OCI-M1 (cell line): ENCODE results near the gene RANBP17.

Source experiments
- DNase-seq: peaks from one replicate; lab custom pipeline; 2025; lab: John Stamatoyannopoulos, UW

Gene RANBP17

DNA sequence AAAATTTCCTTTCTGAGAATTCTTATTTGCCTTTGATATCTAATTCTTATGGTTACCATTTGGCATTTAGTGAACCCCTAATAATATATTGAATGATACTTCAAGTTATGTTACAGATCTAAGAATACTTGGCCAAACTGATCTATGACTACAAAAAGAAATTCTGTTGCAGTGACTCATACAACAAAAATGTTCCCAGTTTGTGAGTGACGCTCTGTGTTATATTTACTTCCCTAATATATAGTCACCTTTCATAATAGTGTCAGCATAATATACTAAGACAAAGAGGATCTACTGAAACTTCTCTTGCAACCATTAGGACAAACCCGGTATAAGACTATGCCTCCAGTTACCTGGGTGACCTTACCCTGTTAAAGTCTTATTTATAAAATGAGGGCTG, 230.4 kb downstream of the RANBP17 start:
- DNase-seq = no peak

DNA sequence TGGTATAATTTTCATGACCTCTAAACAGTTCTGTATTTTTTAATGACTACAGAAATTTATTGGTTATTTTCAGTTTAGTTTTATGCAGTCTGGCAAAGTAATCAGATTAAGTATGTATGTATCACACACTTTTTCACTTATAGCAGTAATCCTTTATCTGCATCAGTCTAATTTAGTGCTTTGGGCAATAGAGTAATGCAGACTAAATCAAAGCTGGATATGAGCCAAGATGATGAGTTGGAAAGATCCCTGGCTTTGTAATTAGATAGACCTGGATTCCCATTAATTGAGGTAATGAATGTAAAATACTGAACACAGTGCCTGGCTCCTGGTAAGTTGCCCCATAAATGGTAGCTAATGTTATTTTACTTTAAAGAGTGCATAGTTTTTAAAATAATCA, 231.8 kb downstream of the RANBP17 start:
- DNase-seq = no peak

DNA sequence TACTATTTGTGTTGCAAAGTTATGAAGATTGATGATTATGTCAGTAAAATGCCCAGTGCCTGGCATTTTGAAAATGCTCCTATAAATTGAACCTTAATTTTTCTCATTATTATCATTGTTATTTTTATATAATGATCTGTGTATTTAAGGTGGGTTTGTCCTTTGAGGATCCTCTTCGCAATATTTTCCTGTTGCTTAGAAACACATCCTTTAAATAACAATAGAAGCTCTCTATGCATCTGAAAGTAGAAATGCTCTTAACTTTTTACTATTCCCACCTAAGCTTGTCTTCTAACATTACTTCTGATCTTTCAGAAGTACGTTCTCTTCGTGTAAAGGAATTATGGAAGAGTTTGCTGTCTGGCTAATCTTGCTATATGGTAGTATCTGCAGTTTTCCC, 232.5 kb downstream of the RANBP17 start:
- DNase-seq = no peak

GRCh38 chr5:171102877-171103610, 241.2 kb downstream of the RANBP17 start:
- no peak for DNase-seq

DNA sequence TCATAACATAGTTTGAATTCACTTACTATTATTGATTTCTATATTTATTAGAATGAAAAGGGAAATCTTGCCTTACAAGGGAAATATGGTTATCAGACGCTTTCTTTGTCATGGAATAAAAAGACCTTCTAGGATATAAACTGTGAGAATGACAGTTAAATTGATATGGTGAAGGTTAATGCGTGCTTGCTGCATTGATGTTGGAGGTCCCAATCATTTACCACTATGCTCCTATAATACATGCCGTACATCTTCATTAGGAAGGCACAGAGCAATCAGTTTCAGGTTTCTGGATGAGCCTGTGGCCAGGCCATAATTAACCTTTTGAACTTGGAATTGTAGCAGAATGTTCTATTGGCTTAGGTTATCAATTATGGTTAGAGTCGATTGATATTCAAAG, 245.9 kb downstream of the RANBP17 start:
- no peak for DNase-seq

DNA sequence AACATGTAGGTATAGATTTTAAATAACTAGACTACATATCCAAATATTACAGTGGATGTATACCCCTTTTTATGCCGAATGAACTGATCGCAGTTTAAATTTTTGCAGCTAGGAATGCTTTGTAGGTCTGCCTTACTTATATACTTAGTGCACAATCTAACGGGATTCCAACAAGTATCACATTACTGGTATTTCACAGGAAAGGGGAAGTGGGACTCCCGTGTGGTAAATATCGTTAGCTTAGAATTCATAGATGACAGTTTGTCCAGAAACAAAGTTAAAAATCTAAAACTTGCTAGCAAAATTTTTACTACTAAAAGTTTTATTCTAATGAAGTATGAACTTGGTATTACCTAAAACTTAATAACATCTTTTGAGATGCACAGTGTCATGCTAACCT, 253.7 kb downstream of the RANBP17 start:
- peak; percentile 88 for DNase-seq

- DNase-seq = peak; percentile 73
Measured at GRCh38 chr5:171116719-171117118, 254.9 kb downstream of the RANBP17 start.

DNA sequence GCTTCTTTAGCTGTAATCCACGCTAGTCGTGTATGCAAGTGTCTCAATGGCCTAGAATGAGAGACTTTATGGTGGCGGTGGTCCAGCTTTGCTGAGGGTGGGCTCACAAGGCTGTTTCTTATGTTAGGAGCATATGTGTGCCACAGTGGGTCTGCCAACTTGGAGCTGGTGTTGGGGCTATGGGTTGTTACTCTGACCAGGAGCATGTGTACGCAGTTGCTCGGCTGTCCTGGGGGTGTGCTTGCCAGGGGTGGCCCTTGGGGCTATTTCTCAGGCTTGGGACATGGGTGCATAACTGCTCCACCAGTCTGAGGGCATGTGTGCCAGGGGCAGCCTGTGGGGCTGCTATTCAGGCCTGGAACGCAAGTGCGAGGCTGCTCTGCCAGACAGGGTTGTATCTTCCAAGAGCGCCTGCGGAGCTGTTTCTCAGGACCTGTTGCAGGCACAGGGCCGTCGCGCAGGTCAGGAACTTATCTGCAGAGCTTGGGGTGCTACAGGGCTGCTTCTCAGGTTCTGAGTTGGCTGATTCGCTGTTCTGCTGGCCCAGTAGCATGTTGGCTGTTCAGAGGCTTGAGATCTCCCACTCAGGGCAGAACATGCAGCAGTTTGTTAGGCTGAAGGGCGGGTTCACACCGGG, 259.3 kb downstream of the RANBP17 start:
- no peak for DNase-seq

- no peak for DNase-seq
Measured at GRCh38 chr5:171121638-171122037, 259.8 kb downstream of the RANBP17 start.

DNA sequence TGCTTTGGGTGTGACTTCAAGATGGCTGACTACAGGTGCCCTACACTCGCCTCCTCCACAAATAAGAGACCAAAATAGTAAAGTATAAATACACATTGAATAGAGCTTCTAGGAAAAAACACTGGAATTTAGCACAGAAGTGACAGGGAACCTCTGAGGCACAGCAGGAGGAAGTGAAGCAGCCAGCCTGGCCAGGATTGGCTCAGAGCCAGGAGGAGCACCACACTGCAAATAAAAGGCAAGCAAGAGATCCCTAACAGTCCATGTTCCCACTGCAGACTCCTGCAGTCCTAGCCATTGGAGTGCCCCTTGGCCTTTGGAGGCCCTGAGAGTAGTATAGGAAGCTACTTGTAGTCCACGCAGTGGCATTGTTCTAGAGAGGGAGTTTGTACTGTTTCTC, 260.6 kb downstream of the RANBP17 start:
- DNase-seq = peak; percentile 53

GRCh38 chr5:171123417-171123816, 261.6 kb downstream of the RANBP17 start:
- DNase-seq = no peak

GRCh38 chr5:171127314-171127713, 265.5 kb downstream of the RANBP17 start:
- no peak for DNase-seq

DNA sequence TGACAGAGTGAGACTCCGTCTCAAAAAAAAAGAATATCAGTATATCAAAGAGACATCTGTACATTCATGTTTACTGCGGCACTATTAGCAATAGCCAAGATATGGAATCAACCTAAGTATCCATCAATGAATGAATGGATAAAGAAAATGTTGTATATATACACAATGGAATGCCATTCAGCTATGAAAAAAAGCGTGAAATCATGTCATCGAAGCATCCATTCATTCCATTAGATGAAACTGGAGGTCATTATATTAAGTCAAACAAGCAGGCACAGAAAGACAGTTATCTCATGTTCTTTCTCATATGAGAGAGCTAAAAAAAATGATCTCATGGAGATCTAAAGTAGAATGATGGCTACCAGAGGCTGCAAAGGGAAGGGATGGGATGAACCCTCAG, 266.3 kb downstream of the RANBP17 start:
- DNase-seq = no peak

GRCh38 chr5:171129308-171129707, 267.5 kb downstream of the RANBP17 start:
- DNase-seq = no peak

DNA sequence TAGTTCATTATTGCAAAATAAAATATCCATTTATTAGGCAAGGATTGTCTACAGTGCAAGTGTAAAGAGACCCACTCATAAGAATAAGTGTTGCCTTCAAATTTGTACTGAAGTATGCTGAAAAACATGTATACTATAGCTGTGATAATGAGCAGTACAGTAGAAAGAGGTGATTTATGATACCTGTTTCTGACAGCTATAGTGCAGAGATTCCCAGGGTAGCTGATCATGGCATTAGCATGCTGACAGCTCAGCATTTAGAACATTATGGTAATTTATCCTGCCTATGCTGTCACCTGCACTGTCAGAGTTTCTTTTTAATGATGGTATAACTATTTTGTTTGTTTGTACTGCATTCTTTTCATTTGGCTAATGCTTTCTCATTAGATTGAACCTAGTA, 269.7 kb downstream of the RANBP17 start:
- no peak for DNase-seq

GRCh38 chr5:171137768-171138525, 276.1 kb downstream of the RANBP17 start:
- DNase-seq = no peak

- no peak for DNase-seq
Measured at GRCh38 chr5:171139227-171139626, 277.4 kb downstream of the RANBP17 start.

GRCh38 chr5:171142617-171143016, 280.8 kb downstream of the RANBP17 start:
- no peak for DNase-seq

DNA sequence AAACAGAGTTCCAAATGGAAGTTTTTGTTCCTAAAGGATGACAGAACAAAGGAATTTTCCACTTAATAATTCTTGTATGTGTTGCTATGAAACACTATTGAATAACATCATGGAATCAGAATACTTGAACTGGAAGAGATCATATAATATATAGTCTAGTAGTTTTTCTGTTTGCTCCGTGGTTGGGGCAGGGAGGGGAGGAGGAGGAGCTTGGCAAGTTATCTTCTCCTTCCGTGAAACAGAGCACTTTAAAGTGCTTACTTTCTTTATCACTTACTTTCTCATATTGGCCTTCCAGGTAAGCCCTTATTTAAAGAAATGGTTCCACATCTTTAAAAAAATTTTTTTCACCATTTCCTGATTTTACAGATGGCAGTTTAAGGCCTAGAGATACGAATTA, 281.4 kb downstream of the RANBP17 start:
- no peak for DNase-seq

DNA sequence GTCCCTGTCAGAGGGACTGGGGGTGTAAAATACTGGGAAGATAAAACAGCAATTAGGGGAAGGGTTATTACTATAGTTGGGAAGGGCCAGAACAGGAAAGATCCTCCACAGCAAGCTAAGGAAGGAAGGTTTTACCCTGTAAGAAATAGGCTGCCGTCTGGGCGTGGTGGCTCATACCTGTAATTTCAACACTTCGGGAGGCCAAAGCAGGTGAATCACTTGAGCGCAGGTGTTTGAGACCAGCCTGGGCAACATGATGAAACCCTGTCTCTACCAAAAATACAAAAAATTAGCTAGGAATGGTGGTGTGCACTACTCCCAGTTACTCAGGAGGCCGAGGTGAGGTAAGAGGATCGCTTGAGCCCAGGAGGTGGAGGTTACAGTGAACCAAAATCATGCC, 282.1 kb downstream of the RANBP17 start:
- no peak for DNase-seq

- no peak for DNase-seq
Measured at GRCh38 chr5:171149333-171149732, 287.5 kb downstream of the RANBP17 start.

DNA sequence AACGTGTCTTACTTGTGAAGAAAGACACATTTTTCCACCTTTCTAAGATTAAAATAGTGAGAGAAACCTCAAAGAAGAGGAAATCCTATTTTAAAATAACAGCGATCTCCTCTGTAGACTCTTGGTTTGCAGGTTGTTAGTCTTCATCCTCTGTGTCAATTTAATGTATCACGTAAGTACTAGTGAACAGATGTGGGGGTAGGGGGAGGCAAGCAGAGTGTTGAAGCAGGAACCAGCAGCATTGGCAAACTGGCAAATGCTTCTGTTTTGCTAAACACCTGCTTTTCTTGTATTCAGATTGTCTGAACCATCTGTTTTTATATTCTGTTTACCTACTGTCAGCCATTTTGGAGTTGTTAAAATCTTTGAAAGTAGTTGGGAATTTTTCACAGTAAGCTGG, 288.0 kb downstream of the RANBP17 start:
- DNase-seq = no peak

GRCh38 chr5:171152382-171152781, 290.6 kb downstream of the RANBP17 start:
- peak; percentile 58 for DNase-seq
